GM12878 (cell line): Measurements from ENCODE around the gene DUSP16. TPM values are rescaled to one million over a fixed set of nuclear protein-coding genes. Genes with fewer than 3 reads are reported as not detected.
A peak's percentile ranks its signal among the peaks of the same experiment; 100 is the strongest.

Experiments
- ATAC-seq: fragments of 200-7000 bp; cut with Tn5 transposase; 3 replicates; pipeline ENCODE4 v1.9.1; 2020; ENCODE audit warnings: mild to moderate bottlenecking, moderate library complexity
- BruUV-seq: library from RNA; stranded (reverse); fragments of 400-500 nt; replicated peaks from 2 replicates; lab custom pipeline; 2021; lab: Mats Ljungman, UMichigan
- CTCF ChIA-PET: fragments of 300-600 bp; sonication (Branson Sonifier 250); formaldehyde crosslinking; extraction: SDS; loops from one replicate; lab custom pipeline; 2021; ENCODE audit warnings: inconsistent platforms; lab: Yijun Ruan, JAX
- POLR2A ChIA-PET: fragments of 350-600 bp; formaldehyde crosslinking; extraction: SDS; loops from one replicate; lab custom pipeline; 2021; ENCODE audit warnings: inconsistent platforms; lab: Charles Lee
- RAD21 ChIA-PET: fragments of 300-600 bp; sonication (Branson Sonifier 250); formaldehyde crosslinking; loops from one replicate; lab custom pipeline; 2023; ENCODE audit warnings: antibody characterized with exemption; ENCODE audit not compliant: unreplicated experiment; lab: Charles Lee
- SMC1A ChIA-PET: fragments of 300-600 bp; sonication (Branson Sonifier 250); formaldehyde crosslinking; loops from one replicate; lab custom pipeline; 2023; ENCODE audit not compliant: unreplicated experiment, uncharacterized antibody; lab: Charles Lee
- DNase-seq: peaks from one replicate; pipeline ENCODE4 v3.0.0-alpha.2; 2011; ENCODE audit warnings: low read depth, low spot score
- FAIRE-seq: peaks from 3 replicates; lab custom pipeline; 2011; peaks lifted over from hg19 to GRCh38; lab: Jason Lieb, UNC
- H2AFZ ChIP-seq: 2 replicates; pipeline ENCODE4 v1.6.0; 2011; ENCODE audit warnings: low read depth, low read length, control low read depth; ENCODE audit not compliant: control insufficient read depth
- H3K27ac ChIP-seq: 2 replicates; pipeline ENCODE4 v1.5.1; 2011; ENCODE audit warnings: control low read depth; ENCODE audit not compliant: control insufficient read depth, insufficient read depth
- H3K27me3 ChIP-seq, 2 experiments: replicated peaks in 1 of 2; 2 replicates each; pipeline versions ENCODE4 v1.6.0 to v1.6.1; 2011; ENCODE audit warnings: low read length in 1 of 2; ENCODE audit not compliant: control insufficient read depth in 2 of 2, insufficient read depth in 2 of 2
- H3K36me3 ChIP-seq, 2 experiments: 2 replicates each; pipeline ENCODE4 v1.5.1; 2011; ENCODE audit warnings: low read length in 1 of 2; ENCODE audit not compliant: control insufficient read depth in 2 of 2, insufficient read depth in 2 of 2
- H3K4me1 ChIP-seq: 2 replicates; pipeline ENCODE4 v1.6.1; 2011; ENCODE audit warnings: mild to moderate bottlenecking, low read length, moderate library complexity, mixed read lengths; ENCODE audit not compliant: control insufficient read depth, insufficient read depth
- H3K4me2 ChIP-seq: 2 replicates; pipeline ENCODE4 v1.6.0; 2011; ENCODE audit warnings: control low read depth; ENCODE audit not compliant: control insufficient read depth, insufficient read depth
- H3K4me3 ChIP-seq: fragments of 200-600 bp; sonication (generic); 2 replicates; pipeline ENCODE4 v1.5.1; 2016
- H3K79me2 ChIP-seq: 2 replicates; pipeline ENCODE4 v1.6.0; 2011; ENCODE audit warnings: low read length; ENCODE audit not compliant: control insufficient read depth, insufficient read depth
- H3K9ac ChIP-seq: 2 replicates; pipeline ENCODE4 v1.8.0; 2011; ENCODE audit warnings: low read length, control low read depth, mixed read lengths; ENCODE audit not compliant: control insufficient read depth, insufficient read depth
- H3K9me3 ChIP-seq: replicated peaks from 3 replicates; pipeline ENCODE4 v1.5.1; 2011; ENCODE audit warnings: mild to moderate bottlenecking, low read length; ENCODE audit not compliant: control insufficient read depth, insufficient read depth
- H4K20me1 ChIP-seq: 2 replicates; pipeline ENCODE4 v1.6.0; 2011; ENCODE audit not compliant: control insufficient read depth, insufficient read depth
- CEBPB ChIP-seq, 2 experiments: fragments of 150-350 bp in 1 of 2; IDR thresholded peaks; 2 replicates each; pipeline ENCODE4 v1.6.1; 2012 to 2014; ENCODE audit warnings: low read depth in 2 of 2, low read length in 2 of 2, borderline replicate concordance in 1 of 2, inconsistent platforms in 1 of 2
- CHD2 ChIP-seq: IDR thresholded peaks from 2 replicates; pipeline ENCODE4 v1.6.1; 2011; ENCODE audit warnings: low read depth, low read length, improper control_type of control experiment, borderline replicate concordance
- JUNB ChIP-seq: IDR thresholded peaks from 2 replicates; pipeline ENCODE4 v1.6.1; 2016; ENCODE audit warnings: antibody characterized with exemption, mild to moderate bottlenecking
- NFYA ChIP-seq: IDR thresholded peaks from 2 replicates; pipeline ENCODE4 v1.6.1; 2011; ENCODE audit warnings: low read depth, mild to moderate bottlenecking, low read length, improper control_type of control experiment, borderline replicate concordance
- POU2F2 ChIP-seq: IDR thresholded peaks from 3 replicates; pipeline ENCODE4 v1.6.1; 2011; ENCODE audit warnings: low read depth, mild to moderate bottlenecking, low read length, borderline replicate concordance
- SIX5 ChIP-seq: IDR thresholded peaks from 2 replicates; pipeline ENCODE4 v1.6.1; 2011; ENCODE audit warnings: mild to moderate bottlenecking, low read depth, low read length, moderate library complexity; ENCODE audit not compliant: severe bottlenecking
- WGBS: methylation state at CpG from one replicate; pipeline ENCODE4 v1.1.6; 2016; ENCODE audit warnings: low lambda C conversion rate; ENCODE audit not compliant: insufficient replicate concordance, insufficient coverage; ENCODE audit errors: missing lambda C conversion rate; 5-methylcytosine and 5-hydroxymethylcytosine counted together
- in situ Hi-C: fragments of 300-500 bp; cut with MboI; formaldehyde crosslinking; loops from 9 replicates; pipeline ENCODE4 v1.14.3; 2018; ENCODE audit warnings: mixed read lengths
- intact Hi-C: fragments of 100-400 bp; cut with micrococcal nuclease; formaldehyde crosslinking; loops from one replicate; pipeline ENCODE4 v1.14.2; 2022; ENCODE audit not compliant: unreplicated experiment
- polyA plus RNA-seq, 11 experiments: library from polyadenylated mRNA; depleted of rRNA in 4 of 11; unstranded in 6 of 11; stranded (reverse) in 5 of 11; fragments of >200 nt; fragmentation: Nextera tagmentation in 4 of 11; fragmentation: Illumina TruSeq in 1 of 11; extraction: Ambion mirVana in 4 of 11; extraction: Trizol in 1 of 11; gene quantifications; 1 replicate in 1 of 11; 2 replicates in 10 of 11; pipeline versions ENCODE4 v1.2.1 to v1.2.3, GENCODE V29; 2011 to 2016; ENCODE audit warnings: inconsistent platforms in 2 of 11, missing spikeins in 2 of 11, low read depth in 1 of 11
- total RNA-seq, 4 experiments: library from RNA; depleted of rRNA in 3 of 4; stranded (reverse); fragments of >200 nt in 3 of 4; fragmentation: Illumina TruSeq in 1 of 4; extraction: Trizol in 1 of 4; gene quantifications; 2 replicates each; pipeline versions ENCODE4 v1.2.1 to v1.2.3, GENCODE V29; 2013 to 2021
- TF ChIP-seq, protein P1 (sequence below): IDR thresholded peaks from 2 replicates; pipeline ENCODE4 v1.6.1; 2011; ENCODE audit warnings: low read depth, low read length, improper control_type of control experiment, borderline replicate concordance
- TF ChIP-seq, protein P2 (sequence below): fragments of 150-350 bp; IDR thresholded peaks from 2 replicates; pipeline ENCODE4 v1.6.1; 2016; ENCODE audit warnings: low read depth, low read length

Gene DUSP16
- total and polyA plus RNA-seq, 10 of the 15 experiments (the other 5 are each of a cell fraction or from before 2014, with no cell fraction given) = 3.9 to 75.3 (median 26.8) TPM

DNA sequence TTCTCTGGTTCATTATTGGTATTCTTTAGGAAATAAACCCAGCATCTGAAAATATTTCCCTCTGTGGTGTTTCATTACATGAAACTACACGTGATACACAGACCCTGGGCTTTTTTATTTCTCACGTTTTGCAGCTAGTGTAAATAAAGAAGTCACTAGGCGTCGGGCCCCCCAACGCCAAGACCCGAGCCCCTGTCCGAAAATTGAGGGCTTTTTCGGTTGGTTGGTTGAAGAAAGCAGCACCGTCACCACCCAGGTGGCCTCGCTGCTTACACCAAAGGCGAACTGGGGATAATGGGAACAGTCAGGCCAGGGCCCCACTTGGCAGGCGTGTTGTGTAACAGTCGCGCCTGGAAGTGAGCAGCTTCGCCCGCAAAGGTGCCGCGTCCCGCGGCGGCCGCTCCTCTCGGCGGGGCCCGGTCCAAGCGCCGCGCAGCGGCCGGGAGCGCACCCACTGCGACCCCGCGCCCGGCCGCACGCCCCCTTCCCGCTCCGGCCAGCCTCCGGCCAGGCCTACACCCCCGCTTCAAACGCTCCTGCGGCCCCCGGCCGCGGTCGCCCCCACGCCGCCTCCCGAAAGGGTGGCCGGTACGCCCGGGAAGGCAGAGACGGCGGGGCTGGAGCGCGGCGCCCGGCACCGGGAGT, 1.2 kb downstream of the DUSP16 start (continued):
- TF ChIP-seq, protein P1, sequence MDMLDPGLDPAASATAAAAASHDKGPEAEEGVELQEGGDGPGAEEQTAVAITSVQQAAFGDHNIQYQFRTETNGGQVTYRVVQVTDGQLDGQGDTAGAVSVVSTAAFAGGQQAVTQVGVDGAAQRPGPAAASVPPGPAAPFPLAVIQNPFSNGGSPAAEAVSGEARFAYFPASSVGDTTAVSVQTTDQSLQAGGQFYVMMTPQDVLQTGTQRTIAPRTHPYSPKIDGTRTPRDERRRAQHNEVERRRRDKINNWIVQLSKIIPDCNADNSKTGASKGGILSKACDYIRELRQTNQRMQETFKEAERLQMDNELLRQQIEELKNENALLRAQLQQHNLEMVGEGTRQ = no peak
- TF ChIP-seq SIX5 (no peak), NFYA (no peak)

DNA sequence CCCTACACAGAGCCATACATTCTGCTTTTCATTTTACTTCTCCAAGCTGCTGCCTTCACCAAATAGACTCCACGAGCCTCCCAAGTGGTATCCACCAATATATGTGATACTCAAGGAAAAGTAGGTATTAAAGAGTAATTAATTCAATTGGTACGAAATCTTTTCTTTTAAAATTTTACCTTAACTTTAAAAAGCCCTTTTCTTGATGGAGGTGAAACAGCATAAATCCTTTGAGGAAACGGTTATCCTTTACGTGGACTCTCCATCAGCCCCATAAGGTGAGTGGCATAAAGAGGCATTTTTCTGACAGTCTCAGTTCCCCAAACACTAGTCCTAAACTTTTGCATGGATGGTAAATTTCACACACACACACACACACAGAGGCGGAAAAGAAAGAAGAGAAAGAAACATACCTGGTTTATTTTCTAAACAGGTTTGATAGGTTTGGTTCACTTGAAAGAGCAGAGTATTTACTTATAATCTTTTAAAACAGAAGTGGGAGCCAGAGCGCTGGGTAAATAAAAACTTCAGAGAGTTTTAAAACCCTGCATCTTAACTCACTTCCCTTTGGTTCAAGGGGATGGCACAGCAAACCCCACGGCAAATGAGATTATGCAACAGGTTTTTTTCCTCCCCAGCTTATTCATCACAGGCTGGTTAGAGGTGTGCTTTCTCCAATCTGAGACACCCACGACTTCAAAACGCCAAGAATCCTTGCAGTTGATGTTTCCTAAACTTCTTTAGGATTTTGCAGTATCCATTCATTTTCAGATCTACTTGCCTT, 1.9 kb downstream of the DUSP16 start:
- H2AFZ ChIP-seq = no peak overlapping the region
- H4K20me1 ChIP-seq = no peaks in the 10 kb centered on the region
- ChIA-PET POLR2A (interaction anchor here (0.6 to 3.1 kb wide), 10 partner anchors 9 to 201 kb away, joined by 3 to 29 read pairs (median 3); no protein-coding TSS in a partner anchor), RAD21 (interaction anchor here (1.0 to 4.2 kb wide), 7 partner anchors 49 to 203 kb away, joined by 3 to 24 read pairs (median 4); partner anchors contain the start of gene BORCS5), CTCF (interaction anchor here (0.6 to 1.3 kb wide), 5 partner anchors 46 to 204 kb away, joined by 3 to 4 read pairs (median 3); partner anchors contain the start of gene BORCS5), SMC1A (interaction anchor here (0.5 to 3.8 kb wide), 9 partner anchors 9 to 162 kb away, joined by 3 to 34 read pairs (median 4); no protein-coding TSS in a partner anchor)
- FAIRE-seq (peak; percentile 84), DNase-seq (peak; percentile 66), ATAC-seq (peak; percentile 61)
- TSS peak; percentile 73 for BruUV-seq
- WGBS = under 1% methylated on average over 9 of the region's 9 CpGs
- H3K4me1 ChIP-seq = peaks cover 16% of the 10 kb centered on the region
- peak overlapping the region; percentile 97 for H3K4me3 ChIP-seq
- H3K9me3 ChIP-seq = no peaks in the 10 kb centered on the region
- intact Hi-C loops = loop anchor here (2.0 to 5.0 kb wide), 6 partner anchors 52 to 177 kb away; partner anchors contain the start of gene CDKN1B
- peak overlapping the region; percentile 100 for H3K9ac ChIP-seq
- H3K36me3 ChIP-seq = no peaks in the 10 kb centered on the region
- H3K27ac ChIP-seq = peak overlapping the region; percentile 100
- in situ Hi-C loops = loop anchor here (10.0 kb wide), 1 partner anchor 186 kb away; no protein-coding TSS in a partner anchor
- peak overlapping the region; percentile 78 for H3K4me2 ChIP-seq
- no peaks in the 10 kb centered on the region for H3K27me3 ChIP-seq
- H3K79me2 ChIP-seq = peaks cover 59% of the 10 kb centered on the region
- TF ChIP-seq, protein P1 = no peak
- TF ChIP-seq CEBPB (IDR thresholded peaks at IDR 0.05; ENCODE audit: borderline replicate concordance in 1 of 2, low read depth in 2 of 2, low read length in 2 of 2) (peak in 1 of 2 experiments; percentile 73; a peak in 2 of 4 replicates), POU2F2 (peak; percentile 68; the same call in 1 of the 3 replicates), CHD2 (no peak), JUNB (peak; percentile 13; the same call in 1 of the 2 replicates)
- TF ChIP-seq, protein P2, sequence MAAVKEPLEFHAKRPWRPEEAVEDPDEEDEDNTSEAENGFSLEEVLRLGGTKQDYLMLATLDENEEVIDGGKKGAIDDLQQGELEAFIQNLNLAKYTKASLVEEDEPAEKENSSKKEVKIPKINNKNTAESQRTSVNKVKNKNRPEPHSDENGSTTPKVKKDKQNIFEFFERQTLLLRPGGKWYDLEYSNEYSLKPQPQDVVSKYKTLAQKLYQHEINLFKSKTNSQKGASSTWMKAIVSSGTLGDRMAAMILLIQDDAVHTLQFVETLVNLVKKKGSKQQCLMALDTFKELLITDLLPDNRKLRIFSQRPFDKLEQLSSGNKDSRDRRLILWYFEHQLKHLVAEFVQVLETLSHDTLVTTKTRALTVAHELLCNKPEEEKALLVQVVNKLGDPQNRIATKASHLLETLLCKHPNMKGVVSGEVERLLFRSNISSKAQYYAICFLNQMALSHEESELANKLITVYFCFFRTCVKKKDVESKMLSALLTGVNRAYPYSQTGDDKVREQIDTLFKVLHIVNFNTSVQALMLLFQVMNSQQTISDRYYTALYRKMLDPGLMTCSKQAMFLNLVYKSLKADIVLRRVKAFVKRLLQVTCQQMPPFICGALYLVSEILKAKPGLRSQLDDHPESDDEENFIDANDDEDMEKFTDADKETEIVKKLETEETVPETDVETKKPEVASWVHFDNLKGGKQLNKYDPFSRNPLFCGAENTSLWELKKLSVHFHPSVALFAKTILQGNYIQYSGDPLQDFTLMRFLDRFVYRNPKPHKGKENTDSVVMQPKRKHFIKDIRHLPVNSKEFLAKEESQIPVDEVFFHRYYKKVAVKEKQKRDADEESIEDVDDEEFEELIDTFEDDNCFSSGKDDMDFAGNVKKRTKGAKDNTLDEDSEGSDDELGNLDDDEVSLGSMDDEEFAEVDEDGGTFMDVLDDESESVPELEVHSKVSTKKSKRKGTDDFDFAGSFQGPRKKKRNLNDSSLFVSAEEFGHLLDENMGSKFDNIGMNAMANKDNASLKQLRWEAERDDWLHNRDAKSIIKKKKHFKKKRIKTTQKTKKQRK = no peak
